HEK293T (cell line): ENCODE measurements around the gene UGT1A7.

Experiments used
- ARNT ChIP-seq: fragments of 450-650 bp; IDR thresholded peaks from 2 replicates; pipeline ENCODE4 v1.6.1; 2017; ENCODE audit warnings: mild to moderate bottlenecking
- BHLHE40 ChIP-seq: fragments of 450-650 bp; IDR thresholded peaks from 2 replicates; pipeline ENCODE4 v1.6.1; 2016; ENCODE audit warnings: mild to moderate bottlenecking, moderate library complexity, borderline replicate concordance
- ELF4 ChIP-seq: fragments of 450-650 bp; IDR thresholded peaks from 2 replicates; pipeline ENCODE4 v1.6.1; 2017; ENCODE audit warnings: antibody characterized with exemption
- FOXK2 ChIP-seq: fragments of 450-650 bp; IDR thresholded peaks from 2 replicates; pipeline ENCODE4 v1.6.1; 2016; ENCODE audit warnings: mild to moderate bottlenecking
- FOXM1 ChIP-seq: fragments of 450-650 bp; IDR thresholded peaks from 2 replicates; pipeline ENCODE4 v1.6.1; 2017; ENCODE audit warnings: mild to moderate bottlenecking, borderline replicate concordance
- HDGF ChIP-seq: fragments of 450-650 bp; IDR thresholded peaks from 2 replicates; pipeline ENCODE4 v1.6.1; 2017; ENCODE audit warnings: antibody characterized with exemption, borderline replicate concordance
- NFRKB ChIP-seq: fragments of 450-650 bp; IDR thresholded peaks from 2 replicates; pipeline ENCODE4 v1.6.1; 2016; ENCODE audit warnings: mild to moderate bottlenecking, moderate library complexity
- PKNOX1 ChIP-seq: fragments of 450-650 bp; IDR thresholded peaks from 2 replicates; pipeline ENCODE4 v1.6.1; 2016
- SP1 ChIP-seq: fragments of 450-650 bp; IDR thresholded peaks from 2 replicates; pipeline ENCODE4 v1.6.1; 2017
- SUZ12 ChIP-seq: fragments of 450-650 bp; IDR thresholded peaks from 2 replicates; pipeline ENCODE4 v1.6.1; 2016; ENCODE audit warnings: mild to moderate bottlenecking

GRCh38 chr2:233754872-233755611, 73.3 kb downstream of the UGT1A7 start:
- TF ChIP-seq HDGF (no peak), SP1 (no peak), FOXM1 (no peak), FOXK2 (no peak), NFRKB (no peak), ARNT (no peak), PKNOX1 (no peak), ELF4 (no peak), BHLHE40 (no peak), SUZ12 (no peak)
